Karpas-422 (cell line): ENCODE results near the gene HCFC1. TPM values are rescaled to one million over a fixed set of nuclear protein-coding genes. Genes with fewer than 3 reads are reported as not detected.
"Not testable (repeated sequence)": the region's sequence is repeated elsewhere in the genome, so short reads cannot be mapped to it uniquely, and the experiment has no call there.

ENCODE experiments used
- DNase-seq: peaks from one replicate; pipeline ENCODE4 v3.0.0-alpha.2; 2015
- H2AFZ ChIP-seq: fragments of 200-600 bp; sonication (generic); 2 replicates; pipeline ENCODE4 v1.6.1; 2014; ENCODE audit warnings: antibody characterized with exemption, low read length, mixed read lengths
- H3K27ac ChIP-seq: fragments of 200-600 bp; sonication (generic); 2 replicates; pipeline ENCODE4 v1.5.1; 2014; ENCODE audit warnings: mild to moderate bottlenecking, low read length, moderate library complexity
- H3K27me3 ChIP-seq: fragments of 200-600 bp; sonication (generic); 2 replicates; pipeline ENCODE4 v1.6.1; 2014; ENCODE audit warnings: low read length, mixed read lengths
- H3K36me3 ChIP-seq: fragments of 200-600 bp; sonication (generic); 2 replicates; pipeline ENCODE4 v1.6.1; 2014; ENCODE audit warnings: low read length, mixed read lengths; ENCODE audit not compliant: insufficient read depth
- H3K4me1 ChIP-seq: fragments of 200-600 bp; sonication (generic); 2 replicates; pipeline ENCODE4 v1.6.1; 2014; ENCODE audit warnings: mild to moderate bottlenecking, low read length, mixed read lengths
- H3K4me2 ChIP-seq: fragments of 200-600 bp; sonication (generic); 2 replicates; pipeline ENCODE4 v1.6.1; 2014; ENCODE audit warnings: low read length, low read depth, mild to moderate bottlenecking; ENCODE audit not compliant: poor library complexity, severe bottlenecking
- H3K4me3 ChIP-seq: fragments of 200-600 bp; sonication (generic); 2 replicates; pipeline ENCODE4 v1.5.1; 2014; ENCODE audit warnings: mild to moderate bottlenecking, antibody characterized with exemption, low read length, mixed read lengths
- H3K79me2 ChIP-seq: fragments of 200-600 bp; sonication (generic); 2 replicates; pipeline ENCODE4 v1.6.1; 2014; ENCODE audit warnings: mild to moderate bottlenecking, low read length, mixed read lengths
- H3K9ac ChIP-seq: fragments of 200-600 bp; sonication (generic); 2 replicates; pipeline ENCODE4 v1.6.0; 2014; ENCODE audit warnings: low read length
- H3K9me2 ChIP-seq: fragments of 200-600 bp; sonication (generic), shearing (Covaris generic); replicated peaks from 2 replicates; pipeline ENCODE4 v1.6.0; 2014; ENCODE audit warnings: mild to moderate bottlenecking, low read length, moderate library complexity; ENCODE audit not compliant: insufficient read depth
- H3K9me3 ChIP-seq: fragments of 300-700, 200-600 bp; sonication (generic); 2 replicates; pipeline ENCODE4 v1.6.1; 2014; ENCODE audit warnings: low read length, mixed read lengths
- H4K20me1 ChIP-seq: fragments of 200-600 bp; sonication (generic); 2 replicates; pipeline ENCODE4 v1.6.1; 2014; ENCODE audit warnings: mild to moderate bottlenecking, antibody characterized with exemption, low read length, low read depth; ENCODE audit not compliant: insufficient read depth
- total RNA-seq: library from RNA; depleted of rRNA; stranded (reverse); fragments of >200 nt; shearing (Covaris generic); gene quantifications from 2 replicates; pipeline ENCODE4 v1.2.3, GENCODE V29; 2014; ENCODE audit warnings: low replicate concordance

Gene HCFC1
- total RNA-seq, 1 experiment from 2014 or later, result 16.8 TPM

GRCh38 chrX:153999359-154000037, 27.9 kb upstream of the HCFC1 start:
- DNase-seq, result no peak
- no peaks in the 10 kb centered on the region for H3K9me3 ChIP-seq
- H3K27me3 ChIP-seq, result no peaks in the 10 kb centered on the region
- no peaks in the 10 kb centered on the region for H4K20me1 ChIP-seq
- H3K36me3 ChIP-seq, result no peaks in the 10 kb centered on the region
- H3K27ac ChIP-seq, result no peak overlapping the region
- no peak overlapping the region for H3K4me3 ChIP-seq
- no peaks in the 10 kb centered on the region for H3K9me2 ChIP-seq
- no peak overlapping the region for H3K4me2 ChIP-seq
- H3K9ac ChIP-seq, result no peak overlapping the region
- H3K4me1 ChIP-seq, result peaks cover 12% of the 10 kb centered on the region
- no peaks in the 10 kb centered on the region for H3K79me2 ChIP-seq
- H2AFZ ChIP-seq, result no peak overlapping the region

- no peaks in the 10 kb centered on the region for H3K79me2 ChIP-seq
- H3K27me3 ChIP-seq, result no peaks in the 10 kb centered on the region
- no peak overlapping the region for H2AFZ ChIP-seq
- no peaks in the 10 kb centered on the region for H3K9me2 ChIP-seq
- H3K4me1 ChIP-seq, result no peaks in the 10 kb centered on the region
- H3K4me2 ChIP-seq, result no peak overlapping the region
- H4K20me1 ChIP-seq, result no peaks in the 10 kb centered on the region
- no peak overlapping the region for H3K9ac ChIP-seq
- DNase-seq, result no peak
- no peak overlapping the region for H3K4me3 ChIP-seq
- H3K36me3 ChIP-seq, result no peaks in the 10 kb centered on the region
- no peaks in the 10 kb centered on the region for H3K9me3 ChIP-seq
- no peak overlapping the region for H3K27ac ChIP-seq
These were observed 23.9 kb upstream of the HCFC1 start for GRCh38 chrX:153995504-153995903.

- H2AFZ ChIP-seq, H3K9me2 ChIP-seq, H3K4me2 ChIP-seq, H3K36me3 ChIP-seq, H3K27ac ChIP-seq, H3K27me3 ChIP-seq, H3K4me3 ChIP-seq, H3K79me2 ChIP-seq, H3K4me1 ChIP-seq, DNase-seq, H4K20me1 ChIP-seq, H3K9ac ChIP-seq, H3K9me3 ChIP-seq: not testable (repeated sequence)
These were observed 22.8 kb upstream of the HCFC1 start for GRCh38 chrX:153994398-153994797.

GRCh38 chrX:153993978-153994377, 22.4 kb upstream of the HCFC1 start:
- Histone ChIP-seq H3K9me3 (no peaks in the 10 kb centered on the region), H3K27ac (no peak overlapping the region), H3K9me2 (no peaks in the 10 kb centered on the region), H3K4me2 (no peak overlapping the region), H3K36me3 (no peaks in the 10 kb centered on the region), H4K20me1 (no peaks in the 10 kb centered on the region), H3K9ac (no peak overlapping the region), H3K4me3 (no peak overlapping the region), H3K4me1 (no peaks in the 10 kb centered on the region), H3K27me3 (no peaks in the 10 kb centered on the region), H2AFZ (no peak overlapping the region), H3K79me2 (no peaks in the 10 kb centered on the region)
- DNase-seq, result no peak

GRCh38 chrX:153993079-153993478, 21.5 kb upstream of the HCFC1 start:
- Histone ChIP-seq H3K27me3 (no peaks in the 10 kb centered on the region), H3K36me3 (no peaks in the 10 kb centered on the region), H3K9ac (no peak overlapping the region), H3K4me2 (no peak overlapping the region), H3K9me2 (no peaks in the 10 kb centered on the region), H3K27ac (no peak overlapping the region), H2AFZ (no peak overlapping the region), H3K9me3 (no peaks in the 10 kb centered on the region), H4K20me1 (no peaks in the 10 kb centered on the region), H3K79me2 (no peaks in the 10 kb centered on the region), H3K4me3 (no peak overlapping the region), H3K4me1 (no peaks in the 10 kb centered on the region)
- DNase-seq, result no peak

GRCh38 chrX:153992180-153992579, 20.6 kb upstream of the HCFC1 start:
- DNase-seq, result no peak
- H4K20me1 ChIP-seq, result no peaks in the 10 kb centered on the region
- H2AFZ ChIP-seq, result no peak overlapping the region
- H3K9me3 ChIP-seq, result no peaks in the 10 kb centered on the region
- H3K4me3 ChIP-seq, result no peak overlapping the region
- no peak overlapping the region for H3K4me2 ChIP-seq
- no peaks in the 10 kb centered on the region for H3K79me2 ChIP-seq
- no peaks in the 10 kb centered on the region for H3K36me3 ChIP-seq
- H3K9ac ChIP-seq, result no peak overlapping the region
- no peak overlapping the region for H3K27ac ChIP-seq
- H3K9me2 ChIP-seq, result no peaks in the 10 kb centered on the region
- no peaks in the 10 kb centered on the region for H3K27me3 ChIP-seq
- no peaks in the 10 kb centered on the region for H3K4me1 ChIP-seq

- no peaks in the 10 kb centered on the region for H3K9me3 ChIP-seq
- no peaks in the 10 kb centered on the region for H3K79me2 ChIP-seq
- H3K9ac ChIP-seq, result no peak overlapping the region
- H3K4me1 ChIP-seq, result no peaks in the 10 kb centered on the region
- H3K27me3 ChIP-seq, result no peaks in the 10 kb centered on the region
- no peaks in the 10 kb centered on the region for H4K20me1 ChIP-seq
- H2AFZ ChIP-seq, result no peak overlapping the region
- H3K4me2 ChIP-seq, result no peak overlapping the region
- H3K36me3 ChIP-seq, result no peaks in the 10 kb centered on the region
- no peak overlapping the region for H3K27ac ChIP-seq
- H3K4me3 ChIP-seq, result no peak overlapping the region
- H3K9me2 ChIP-seq, result no peaks in the 10 kb centered on the region
- DNase-seq, result no peak
These were observed 19.5 kb upstream of the HCFC1 start for GRCh38 chrX:153991013-153991580.

- Histone ChIP-seq H3K9ac (no peak overlapping the region), H3K4me2 (no peak overlapping the region), H3K9me3 (no peaks in the 10 kb centered on the region), H3K36me3 (no peaks in the 10 kb centered on the region), H2AFZ (no peak overlapping the region), H4K20me1 (no peaks in the 10 kb centered on the region), H3K4me1 (peaks cover 4% of the 10 kb centered on the region), H3K27me3 (no peaks in the 10 kb centered on the region), H3K4me3 (no peak overlapping the region), H3K9me2 (no peaks in the 10 kb centered on the region), H3K79me2 (no peaks in the 10 kb centered on the region), H3K27ac (no peak overlapping the region)
- DNase-seq, result no peak
These were observed 18.5 kb upstream of the HCFC1 start for GRCh38 chrX:153989973-153990655.
